NCI-H1694 (cell line): ENCODE measurements around the gene GPAT2.
"Not testable (repeated sequence)": the region's sequence is repeated elsewhere in the genome, so short reads cannot be mapped to it uniquely, and the experiment has no call there.

ENCODE experiments used
- DNase-seq: peaks from one replicate; lab custom pipeline; 2025; lab: John Stamatoyannopoulos, UW

Gene GPAT2

DNA sequence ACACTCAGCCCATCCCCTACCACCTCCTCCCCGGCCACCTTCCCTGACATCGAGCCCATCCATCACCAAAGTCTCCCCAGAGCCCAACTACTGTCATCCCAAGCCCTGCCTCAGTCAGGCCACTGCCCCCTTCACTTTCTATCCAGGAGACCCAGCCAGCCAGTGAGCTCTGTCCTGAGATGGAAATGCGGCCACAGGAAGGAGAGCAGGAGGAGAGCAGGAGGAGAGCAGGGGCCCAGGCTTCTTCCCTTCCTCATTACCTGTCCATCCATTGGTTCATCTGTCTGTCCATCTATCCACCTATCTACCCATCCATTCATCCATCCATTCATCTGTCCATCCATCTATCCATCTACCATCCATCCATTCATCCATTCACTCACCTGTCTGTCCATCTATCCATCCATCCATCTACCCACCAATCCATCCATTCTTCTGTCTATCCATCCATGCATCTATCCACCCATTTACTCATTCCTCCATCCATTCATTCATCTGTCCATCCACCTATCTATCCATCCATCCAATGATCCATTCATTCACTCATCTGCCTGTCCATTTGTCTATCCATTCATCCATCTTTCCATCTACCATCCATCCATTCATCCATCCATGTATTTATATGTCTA lies 29.4 kb upstream of the GPAT2 start:
- not testable (repeated sequence) for DNase-seq

DNA sequence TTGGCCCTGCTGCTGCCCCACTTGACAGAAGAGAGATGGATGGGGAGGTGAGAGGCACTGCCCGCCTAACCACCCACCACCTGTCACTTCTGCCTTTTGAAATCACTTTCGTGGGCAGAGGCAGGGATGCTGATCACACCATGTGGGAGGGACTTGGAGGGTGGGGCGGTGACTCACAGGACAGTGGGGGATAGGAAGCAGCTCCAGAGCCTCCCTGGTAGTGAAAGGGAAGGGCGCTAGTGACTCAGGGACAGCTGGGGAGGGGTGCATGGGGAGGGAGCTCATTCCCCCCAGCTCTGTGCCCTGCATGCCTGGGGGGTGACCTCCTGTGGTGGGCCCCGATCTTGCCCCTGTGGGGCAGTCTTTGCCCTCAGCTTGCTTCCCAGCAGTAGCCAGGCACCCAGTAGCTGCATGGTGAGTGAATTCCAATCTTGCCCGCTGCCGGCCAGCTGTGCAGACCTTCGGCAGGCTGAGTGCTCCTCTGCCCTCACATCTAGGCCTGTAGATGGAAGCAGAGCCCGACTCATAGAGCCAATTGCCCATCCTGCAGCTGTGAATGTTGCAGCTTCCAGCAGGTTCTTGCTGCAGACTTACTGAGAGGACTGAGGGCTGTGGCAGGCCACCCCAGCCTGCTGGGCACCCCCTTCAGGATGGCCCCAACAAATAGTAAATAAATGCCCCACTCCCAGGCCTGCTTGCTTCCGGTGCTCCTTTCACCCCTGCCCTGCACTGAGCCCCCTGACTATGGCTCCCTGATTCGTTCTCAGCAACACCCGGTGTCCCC lies 28.6 kb upstream of the GPAT2 start:
- not testable (repeated sequence) for DNase-seq

DNA sequence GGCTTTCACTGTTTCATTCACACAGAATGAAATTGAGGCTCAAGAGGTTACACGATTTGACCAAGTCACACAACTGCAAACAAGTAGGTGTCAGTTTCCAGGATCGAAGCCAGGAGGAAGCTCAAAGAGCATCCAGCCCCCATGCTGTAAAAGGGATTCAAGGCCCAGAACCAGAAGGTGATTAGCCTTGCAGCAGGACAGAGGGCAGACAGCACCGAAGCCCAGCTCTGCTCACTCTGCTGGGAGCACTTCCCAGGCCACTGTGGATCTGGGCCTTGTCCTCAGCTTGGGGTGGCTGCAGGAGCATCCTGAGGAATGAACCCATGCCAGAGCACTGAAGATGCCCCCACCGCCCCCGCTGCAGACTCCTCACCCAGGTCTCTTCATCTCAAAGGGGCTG lies 27.8 kb upstream of the GPAT2 start:
- DNase-seq: not testable (repeated sequence)

DNA sequence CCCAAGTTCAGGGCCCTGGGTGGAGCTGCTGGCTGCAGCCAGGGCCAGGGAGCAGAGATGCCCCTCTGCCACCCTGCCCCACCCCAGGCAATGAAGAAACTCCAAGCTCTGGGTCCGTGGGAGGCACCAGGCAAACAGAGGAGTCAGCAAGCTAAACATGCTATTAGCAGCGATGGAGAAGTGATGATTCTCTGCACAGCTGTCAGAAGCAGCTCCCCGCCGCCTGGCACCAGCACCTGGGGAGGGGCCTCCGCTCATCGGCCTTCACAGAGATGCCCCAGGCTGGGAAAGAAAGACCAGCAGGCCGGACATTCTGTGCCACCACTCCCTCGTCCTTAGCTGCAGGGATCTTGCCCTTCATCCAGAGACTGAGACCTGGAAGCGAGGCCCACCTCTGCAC lies 27.2 kb upstream of the GPAT2 start:
- DNase-seq: not testable (repeated sequence)

DNA sequence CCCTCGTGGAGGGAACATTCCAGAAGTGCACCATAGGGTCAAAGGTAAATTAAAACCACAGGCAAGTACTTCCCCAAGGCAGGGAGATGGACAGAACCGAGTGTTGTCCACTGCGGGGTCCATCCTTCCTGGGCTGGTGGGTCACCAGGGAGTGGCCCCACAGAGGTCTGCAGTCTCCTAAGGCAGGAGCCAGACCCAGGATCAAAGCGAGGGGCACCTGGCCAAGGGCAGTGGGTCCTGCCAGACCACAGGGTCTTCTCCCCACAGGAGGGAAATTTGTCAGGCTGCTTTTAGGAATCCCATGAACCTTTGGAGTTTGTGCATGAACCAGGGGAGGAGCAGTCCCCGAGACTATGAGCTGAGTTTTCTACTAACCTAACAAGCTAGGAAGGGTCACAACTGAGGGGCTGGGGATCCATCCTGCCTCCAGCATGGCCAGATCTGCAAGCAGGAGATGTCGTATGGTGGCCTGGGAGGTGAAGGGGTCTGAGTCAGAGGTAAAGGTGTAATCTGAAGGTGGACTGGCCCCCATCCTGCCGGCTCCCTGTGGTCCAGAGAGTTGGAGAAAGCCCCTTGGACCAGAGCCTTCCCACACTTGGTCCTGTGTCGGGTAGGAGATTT lies 26.6 kb upstream of the GPAT2 start:
- not testable (repeated sequence) for DNase-seq

DNA sequence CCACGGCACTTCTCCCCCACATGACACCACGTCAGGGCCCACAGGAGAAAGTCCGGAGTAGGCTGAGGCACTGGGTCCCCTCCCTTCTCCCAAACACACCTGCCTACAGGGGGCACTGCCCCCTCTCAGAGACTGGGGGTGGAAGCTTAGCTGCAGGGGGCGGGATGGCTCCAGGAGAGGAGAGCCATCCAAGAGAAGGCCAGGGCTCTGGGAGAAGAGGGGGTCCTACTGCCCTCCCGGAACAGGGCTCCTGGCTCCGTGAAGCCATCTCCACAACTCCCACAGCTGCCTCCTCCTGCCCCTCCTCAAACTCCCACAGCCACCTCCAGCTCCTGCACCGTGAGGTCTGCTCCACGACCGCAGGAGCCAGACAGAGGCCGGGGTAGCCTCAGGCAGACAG lies 25.6 kb upstream of the GPAT2 start:
- DNase-seq: not testable (repeated sequence)

DNA sequence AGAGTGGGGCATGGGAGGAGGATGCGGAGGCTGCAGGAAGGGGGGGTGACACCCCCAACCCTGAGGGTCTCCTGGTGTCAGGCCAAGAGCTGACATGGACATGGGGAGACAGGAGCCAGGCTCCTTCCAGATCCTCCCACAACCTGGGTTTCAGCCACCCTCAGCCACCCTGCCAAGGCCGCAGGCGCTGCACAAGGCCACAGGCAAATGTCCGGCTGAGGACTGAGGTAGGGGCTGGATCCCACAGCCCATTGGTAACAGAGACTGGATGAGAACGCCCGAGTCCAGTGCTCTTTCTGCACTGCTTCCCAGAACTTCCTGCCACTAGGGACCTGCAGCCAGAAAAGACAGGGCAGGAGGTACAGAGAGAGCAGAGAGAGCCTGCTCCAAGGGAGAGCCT lies 24.7 kb upstream of the GPAT2 start:
- not testable (repeated sequence) for DNase-seq

DNA sequence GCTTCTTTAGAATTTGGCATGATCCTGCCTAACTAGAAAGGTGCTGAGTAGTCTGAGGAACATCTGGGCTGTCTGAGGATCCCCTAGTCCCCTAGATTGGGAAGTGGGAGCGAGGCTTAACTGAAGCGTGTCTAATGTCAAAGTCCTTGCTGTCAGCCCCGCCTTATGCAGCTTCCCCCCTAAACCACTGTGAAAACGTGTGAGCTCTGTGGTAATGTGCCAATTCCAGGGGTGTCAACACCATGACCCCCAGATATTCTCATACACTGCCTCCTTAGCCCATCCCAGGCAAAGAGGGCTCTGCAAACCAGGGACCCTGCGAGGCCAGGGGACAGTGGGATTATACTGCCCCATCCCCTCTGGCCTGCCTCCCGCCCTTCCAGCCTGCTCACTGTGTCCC lies 21.1 kb upstream of the GPAT2 start:
- not testable (repeated sequence) for DNase-seq

DNA sequence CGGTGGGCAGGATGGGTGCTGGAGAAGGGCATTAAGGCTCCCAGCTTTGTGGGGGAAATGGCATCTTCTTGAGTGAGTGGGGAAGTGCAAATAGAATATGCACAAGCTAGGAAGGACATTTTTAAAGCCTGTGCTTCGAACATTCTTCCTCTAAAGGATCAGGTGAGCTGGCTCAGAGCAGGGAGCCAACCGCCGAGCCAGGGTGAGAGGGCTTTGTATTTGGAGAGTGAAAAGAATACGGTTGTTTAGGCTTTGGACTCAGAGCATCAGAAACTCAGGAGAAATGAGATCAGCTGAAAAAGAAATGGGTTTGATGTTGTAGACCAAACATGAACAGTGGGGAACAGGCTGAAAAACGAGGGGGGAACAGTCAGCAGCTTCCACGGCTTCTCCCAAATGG lies 19.8 kb upstream of the GPAT2 start:
- DNase-seq: not testable (repeated sequence)

DNA sequence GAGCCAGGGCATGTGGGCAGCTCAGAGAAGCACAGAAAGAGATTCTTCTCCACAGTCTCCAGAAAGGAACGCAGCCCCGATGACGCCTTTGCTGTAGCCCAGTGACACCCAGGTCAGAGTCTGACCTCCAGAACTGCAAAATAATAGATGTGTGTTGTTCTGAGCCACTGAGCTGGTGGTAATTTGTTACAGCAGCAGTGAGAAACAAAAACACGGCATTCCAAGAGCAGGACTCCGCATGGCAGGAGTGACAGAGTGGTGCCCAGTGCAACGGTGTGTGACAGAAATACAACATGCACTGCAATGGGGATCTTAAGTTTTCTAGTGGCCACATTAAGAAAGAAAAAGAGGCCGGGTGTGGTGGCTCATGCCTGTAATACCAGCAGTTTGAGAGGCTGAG lies 18.7 kb upstream of the GPAT2 start:
- not testable (repeated sequence) for DNase-seq

DNA sequence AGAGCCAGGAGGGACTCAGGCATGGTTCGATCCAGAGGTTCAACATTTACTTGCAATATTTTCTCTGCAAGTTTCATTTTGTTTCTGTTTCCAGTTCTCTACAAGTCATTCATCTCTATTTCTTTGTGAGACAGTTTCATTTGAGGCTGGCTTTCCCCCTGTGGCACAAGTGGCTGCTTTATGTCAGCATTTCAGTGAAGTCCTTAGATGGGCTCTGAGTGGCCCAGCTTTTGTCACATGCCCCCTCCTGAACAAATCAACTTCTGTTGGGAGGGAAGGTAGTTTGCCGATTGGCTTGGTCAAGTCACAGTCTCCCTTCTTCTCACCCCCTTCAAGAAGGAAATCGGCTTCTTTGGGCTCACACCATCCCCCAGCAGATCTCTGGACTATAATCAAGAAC lies 17.9 kb upstream of the GPAT2 start:
- DNase-seq: not testable (repeated sequence)

DNA sequence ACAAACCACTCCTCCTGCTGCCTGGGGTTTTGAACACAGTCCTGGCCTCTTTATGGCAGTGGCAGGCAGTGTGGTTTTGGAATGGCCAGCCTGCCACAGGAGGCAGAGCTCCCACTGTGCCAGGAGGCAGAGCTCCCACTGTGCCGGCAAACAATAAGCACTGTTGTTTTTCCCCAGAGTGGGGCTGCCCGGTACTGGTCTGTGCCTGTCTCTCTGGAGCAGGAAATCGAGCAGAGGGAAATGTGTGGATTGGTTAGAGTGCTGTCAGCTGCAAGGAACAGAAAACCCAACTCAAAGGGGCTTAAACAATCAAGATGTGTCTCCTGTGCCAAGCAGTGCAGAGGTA lies 15.2 kb upstream of the GPAT2 start:
- DNase-seq: not testable (repeated sequence)

DNA sequence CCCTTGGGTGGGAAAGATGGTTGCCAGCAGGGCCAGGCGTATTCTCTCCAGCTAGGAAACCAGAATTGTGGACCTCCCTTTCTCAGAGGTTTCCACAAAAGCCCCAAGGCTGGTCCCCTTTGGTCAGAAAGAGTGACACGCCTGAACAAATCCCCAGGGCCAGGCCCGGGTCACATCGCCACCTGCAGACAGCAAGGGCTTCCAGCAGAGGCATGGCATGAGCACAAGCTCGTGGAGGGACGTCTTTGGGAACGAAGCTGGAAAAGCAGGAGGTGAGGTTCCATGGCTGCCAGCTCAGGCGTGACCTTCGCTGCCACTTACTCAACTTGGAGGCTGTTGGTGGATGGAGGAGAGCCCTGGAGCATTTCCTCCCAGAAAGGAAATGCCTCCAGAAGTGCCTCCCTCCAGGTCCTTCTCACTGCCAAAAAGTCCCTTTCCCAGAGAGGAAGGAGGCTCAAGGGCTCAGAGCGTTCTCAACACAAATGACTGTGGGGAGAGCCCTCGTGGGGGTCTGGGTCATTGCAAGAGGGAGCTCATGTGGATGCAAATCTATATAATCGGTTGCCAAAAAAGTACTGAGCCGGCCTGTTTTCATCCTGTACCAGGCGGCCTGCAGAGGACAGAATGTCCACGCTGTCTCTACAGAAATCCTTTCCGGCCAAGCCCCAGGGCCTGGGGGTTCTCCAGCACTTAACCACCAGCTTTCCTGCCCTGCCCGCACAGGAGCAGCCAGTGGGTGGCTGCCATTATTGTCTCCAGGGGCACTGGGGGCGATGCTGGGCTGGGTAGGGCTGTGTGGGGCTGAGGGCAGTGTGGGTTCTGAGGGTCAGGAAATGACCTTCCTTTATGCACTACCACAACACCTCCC lies 14.6 kb upstream of the GPAT2 start:
- DNase-seq: not testable (repeated sequence)

DNA sequence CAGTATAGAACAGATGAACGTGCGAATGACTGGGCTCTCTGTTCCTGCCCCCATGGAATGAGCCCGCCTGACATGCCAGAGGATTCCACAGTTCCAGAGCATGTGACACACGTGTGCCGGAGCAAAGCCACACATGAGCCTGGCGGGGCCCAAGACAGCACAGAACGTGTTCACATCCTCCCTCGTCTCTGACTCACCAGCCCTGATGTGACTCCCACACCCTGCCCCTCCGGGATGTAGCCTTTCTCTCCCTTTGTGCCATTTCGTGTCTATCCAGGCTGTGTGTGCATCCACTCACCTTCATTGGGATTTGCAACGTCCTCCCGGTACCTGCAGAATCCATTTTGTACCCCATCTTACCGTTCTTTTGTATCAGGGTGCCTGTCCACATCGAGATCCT lies 838 bp upstream of the GPAT2 start:
- DNase-seq: not testable (repeated sequence)

DNA sequence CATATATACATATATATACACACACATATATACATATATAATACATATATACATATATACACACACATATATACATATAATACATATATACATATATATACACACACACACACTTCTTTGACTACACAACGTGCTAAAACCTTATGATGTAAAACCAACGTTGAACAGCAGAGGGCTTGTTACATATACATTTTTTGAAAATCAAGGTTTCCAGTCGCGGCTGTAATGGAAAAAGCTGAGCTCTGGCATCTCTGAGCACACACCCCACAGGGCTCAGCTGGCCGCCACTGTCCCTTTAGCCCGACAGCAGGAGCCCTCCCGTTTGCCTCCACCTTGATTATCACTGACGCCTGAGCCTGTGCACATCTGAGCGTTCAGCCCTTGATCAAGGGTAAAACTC lies 719 bp downstream of the GPAT2 start:
- not testable (repeated sequence) for DNase-seq

DNA sequence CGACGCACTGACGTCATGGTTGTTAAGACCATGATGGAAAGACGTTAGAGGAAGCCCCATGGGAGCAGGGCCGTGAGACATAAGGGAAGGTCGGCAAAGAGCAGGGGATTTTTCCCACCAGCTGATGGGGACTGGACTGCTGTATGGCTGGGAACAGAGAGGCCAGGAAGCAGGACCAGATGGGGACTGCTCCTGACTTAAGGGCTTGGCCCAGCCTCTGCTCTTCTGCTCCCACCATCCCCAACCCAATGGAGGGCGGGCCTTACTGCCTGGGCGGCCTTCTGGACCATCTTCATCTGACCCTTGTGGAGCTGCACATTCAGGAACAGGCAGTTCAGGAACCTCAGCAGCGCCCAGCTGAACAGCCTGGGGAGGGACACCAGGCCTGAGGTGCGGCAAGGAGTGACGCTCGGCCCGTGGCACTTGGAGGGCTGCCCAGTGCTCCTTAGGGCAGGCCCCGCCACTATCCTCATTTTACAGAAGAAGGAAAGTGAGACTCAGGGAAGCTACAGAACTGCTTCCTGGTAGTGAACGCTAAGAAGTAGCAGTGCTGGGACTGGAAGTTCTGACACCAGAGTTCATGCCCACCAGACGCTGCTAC lies 6.9 kb downstream of the GPAT2 start:
- DNase-seq: not testable (repeated sequence)

DNA sequence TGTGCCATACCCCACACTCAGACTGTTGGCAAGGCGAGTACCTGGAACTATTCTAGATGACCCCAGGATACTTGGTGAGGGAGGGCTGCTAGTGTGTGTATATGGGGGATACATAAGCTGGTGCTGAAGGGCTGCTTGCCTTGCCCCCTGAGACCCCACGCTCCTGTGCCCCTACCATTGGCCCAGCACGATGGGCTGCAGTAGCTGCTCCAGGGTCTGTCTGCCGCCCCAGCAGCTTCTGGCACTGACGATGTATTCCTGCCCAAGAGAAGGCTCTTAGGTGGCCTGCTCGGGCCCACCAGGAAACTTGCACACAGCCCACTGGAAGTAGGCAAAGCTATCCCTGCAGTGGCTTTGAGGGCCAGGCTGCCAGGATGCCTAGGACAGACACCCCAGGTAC lies 9.0 kb downstream of the GPAT2 start:
- DNase-seq: not testable (repeated sequence)

DNA sequence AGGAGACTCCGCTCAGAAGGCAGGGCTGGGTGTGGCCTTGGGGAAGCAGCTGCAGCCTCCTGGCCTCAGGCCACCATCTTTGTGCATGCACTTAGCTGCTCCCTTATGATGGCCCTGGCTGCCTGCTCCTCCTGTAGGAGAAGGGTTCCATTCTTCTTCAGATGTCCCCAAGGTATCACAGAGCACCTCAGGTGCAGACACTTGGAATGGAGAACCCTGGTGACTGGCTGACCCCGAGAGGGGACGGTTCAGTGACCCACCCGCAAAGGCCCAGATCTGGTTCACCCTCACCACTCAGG lies 9.6 kb downstream of the GPAT2 start:
- no peak for DNase-seq

DNA sequence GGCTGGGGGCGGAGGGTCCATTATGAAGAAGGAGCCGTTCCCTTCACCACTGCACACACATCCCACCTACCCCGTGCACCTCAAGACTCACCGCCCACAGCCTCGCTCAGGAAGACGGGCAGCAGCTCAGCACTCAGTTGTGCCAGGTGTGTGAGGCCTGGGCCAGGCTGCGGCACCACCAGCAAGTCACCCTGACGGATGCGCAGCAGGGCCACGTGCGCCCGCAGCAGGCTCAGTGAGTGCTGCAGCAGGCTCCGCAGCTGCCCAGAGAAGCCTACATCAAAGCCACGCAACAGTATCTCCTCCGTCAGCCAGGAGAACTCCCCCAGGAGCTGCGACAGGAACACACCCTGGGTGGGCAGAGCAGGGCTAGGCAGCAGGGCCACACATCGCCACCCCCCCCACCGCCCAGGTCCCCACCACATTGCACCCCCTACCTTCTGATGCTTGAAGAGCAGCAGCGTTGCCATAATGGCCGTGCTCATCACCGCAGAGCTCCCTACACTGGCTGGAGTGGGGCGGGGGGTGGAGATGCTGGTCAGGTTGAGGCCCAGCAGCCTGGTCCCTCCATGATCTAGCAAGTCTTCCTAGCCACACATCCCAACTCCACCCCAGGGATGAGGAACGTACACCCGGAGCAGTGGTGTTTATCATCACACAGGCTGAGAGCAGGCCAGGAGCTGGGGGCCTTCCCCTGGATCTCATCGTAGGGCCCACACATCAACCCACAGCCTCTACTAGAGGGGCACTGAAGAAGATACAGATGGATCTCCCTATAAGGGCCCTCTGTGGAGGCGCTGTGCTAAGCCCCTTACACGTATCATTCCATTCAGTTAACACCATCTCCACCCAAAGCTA lies 10.2 kb downstream of the GPAT2 start:
- DNase-seq: no peak

DNA sequence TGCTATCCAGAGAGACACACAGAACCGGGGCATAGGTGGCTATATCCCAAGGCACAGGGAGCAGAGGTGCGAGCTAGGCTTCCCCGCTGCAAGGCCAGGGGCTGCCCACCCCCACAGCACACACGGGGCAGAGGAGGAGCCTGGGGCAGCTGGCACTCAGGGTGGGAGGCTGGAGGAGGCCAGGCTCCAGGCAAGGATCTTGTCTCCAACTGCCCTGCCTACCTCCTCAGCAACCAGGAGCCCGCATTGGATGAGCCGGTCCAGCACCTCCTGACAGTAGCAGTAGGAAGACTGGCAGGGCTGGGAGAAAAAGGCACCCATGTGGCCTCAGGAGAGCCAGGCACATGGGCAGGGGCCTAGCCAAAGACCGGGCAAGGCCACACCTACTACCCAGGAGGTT lies 11.0 kb downstream of the GPAT2 start:
- not testable (repeated sequence) for DNase-seq
